ENCODE data around the gene RCE1.

DNA sequence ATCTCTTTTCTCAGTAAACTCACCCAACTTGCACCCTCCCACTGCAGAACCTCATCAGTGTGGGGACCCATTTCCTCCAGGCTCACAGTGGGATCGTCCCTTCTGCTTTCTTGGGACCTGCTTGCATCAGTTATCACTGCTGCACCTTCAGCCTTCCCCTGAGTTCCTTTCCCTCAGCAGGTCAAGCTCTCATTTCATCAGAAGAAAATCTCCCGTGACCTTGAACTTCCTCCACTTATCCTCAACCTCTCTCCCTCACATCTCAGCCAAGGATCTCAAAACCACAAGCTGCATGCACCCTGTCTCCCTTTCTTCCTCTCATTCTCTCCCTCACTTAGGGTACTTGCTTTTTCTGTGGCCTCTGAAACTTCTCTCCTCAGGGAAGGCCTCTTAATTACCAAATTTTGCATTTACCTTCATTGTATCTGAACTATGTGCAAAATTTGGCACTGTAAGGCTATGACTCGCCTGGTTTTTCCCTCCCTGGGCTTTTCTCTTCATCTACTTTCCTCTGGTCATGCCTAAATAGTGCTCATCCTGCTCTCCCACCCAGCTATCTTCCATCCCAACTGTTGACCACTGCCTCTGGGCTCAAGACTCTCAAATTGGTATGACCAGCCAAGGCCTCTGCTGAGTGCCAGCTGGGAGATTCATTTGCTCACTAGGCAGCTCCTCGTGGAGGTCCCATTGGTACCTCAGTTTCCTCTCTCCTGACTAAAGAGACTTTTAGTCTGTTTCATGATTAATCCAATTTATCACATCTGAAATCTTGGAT is 2.7 kb upstream of the RCE1 start:
- TF ChIP-seq, protein P1, sequence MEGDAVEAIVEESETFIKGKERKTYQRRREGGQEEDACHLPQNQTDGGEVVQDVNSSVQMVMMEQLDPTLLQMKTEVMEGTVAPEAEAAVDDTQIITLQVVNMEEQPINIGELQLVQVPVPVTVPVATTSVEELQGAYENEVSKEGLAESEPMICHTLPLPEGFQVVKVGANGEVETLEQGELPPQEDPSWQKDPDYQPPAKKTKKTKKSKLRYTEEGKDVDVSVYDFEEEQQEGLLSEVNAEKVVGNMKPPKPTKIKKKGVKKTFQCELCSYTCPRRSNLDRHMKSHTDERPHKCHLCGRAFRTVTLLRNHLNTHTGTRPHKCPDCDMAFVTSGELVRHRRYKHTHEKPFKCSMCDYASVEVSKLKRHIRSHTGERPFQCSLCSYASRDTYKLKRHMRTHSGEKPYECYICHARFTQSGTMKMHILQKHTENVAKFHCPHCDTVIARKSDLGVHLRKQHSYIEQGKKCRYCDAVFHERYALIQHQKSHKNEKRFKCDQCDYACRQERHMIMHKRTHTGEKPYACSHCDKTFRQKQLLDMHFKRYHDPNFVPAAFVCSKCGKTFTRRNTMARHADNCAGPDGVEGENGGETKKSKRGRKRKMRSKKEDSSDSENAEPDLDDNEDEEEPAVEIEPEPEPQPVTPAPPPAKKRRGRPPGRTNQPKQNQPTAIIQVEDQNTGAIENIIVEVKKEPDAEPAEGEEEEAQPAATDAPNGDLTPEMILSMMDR (tag by site-specific recombination; IDR thresholded peaks at IDR 0.05), result no peak
- TF ChIP-seq ZNF184 (tag by site-specific recombination; IDR thresholded peaks at IDR 0.05), result no peak
- TF ChIP-seq ZNF510 (tag by site-specific recombination; IDR thresholded peaks at IDR 0.05; ENCODE audit: insufficient replicate concordance), result no peak
- no peak for TF ChIP-seq ZBTB8A (tag by site-specific recombination; IDR thresholded peaks at IDR 0.05)
- no peak for TF ChIP-seq ZNF501 (tag by site-specific recombination; IDR thresholded peaks at IDR 0.05)
- TF ChIP-seq ZNF48 (tag by site-specific recombination; IDR thresholded peaks at IDR 0.05), result no peak
- TF ChIP-seq, protein P2, sequence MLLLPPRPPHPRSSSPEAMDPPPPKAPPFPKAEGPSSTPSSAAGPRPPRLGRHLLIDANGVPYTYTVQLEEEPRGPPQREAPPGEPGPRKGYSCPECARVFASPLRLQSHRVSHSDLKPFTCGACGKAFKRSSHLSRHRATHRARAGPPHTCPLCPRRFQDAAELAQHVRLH (tag by site-specific recombination; IDR thresholded peaks at IDR 0.05), result no peak
